H9 (cell line): Measurements from ENCODE around the gene GPR161. TPM values are rescaled to one million over a fixed set of nuclear protein-coding genes. Genes with fewer than 3 reads are reported as not detected.
"Not testable (repeated sequence)": the region's sequence is repeated elsewhere in the genome, so short reads cannot be mapped to it uniquely, and the experiment has no call there.

Experiments used
- DNase-seq: peaks from one replicate; pipeline ENCODE4 v3.0.0-alpha.2; 2017
- H2AFZ ChIP-seq: one replicate; pipeline ENCODE4 v1.6.1; 2013; ENCODE audit warnings: mild to moderate bottlenecking, low read length, control low read depth, moderate library complexity
- H2AK5ac ChIP-seq: 2 replicates; pipeline ENCODE4 v1.6.1; 2013; ENCODE audit warnings: low read length, control low read depth, mixed read lengths; ENCODE audit not compliant: insufficient read length
- H2BK120ac ChIP-seq: one replicate; pipeline ENCODE4 v1.6.1; 2013; ENCODE audit warnings: low read depth, mild to moderate bottlenecking, low read length, control low read depth, inconsistent platforms; ENCODE audit not compliant: poor library complexity, severe bottlenecking
- H2BK12ac ChIP-seq: 2 replicates; pipeline ENCODE4 v1.6.1; 2013; ENCODE audit warnings: low read length, control low read depth, mixed read lengths, low read depth; ENCODE audit not compliant: insufficient read length
- H2BK15ac ChIP-seq: 2 replicates; pipeline ENCODE4 v1.6.1; 2013; ENCODE audit warnings: low read depth, low read length, control low read depth
- H2BK20ac ChIP-seq: one replicate; pipeline ENCODE4 v1.6.1; 2013; ENCODE audit warnings: low read depth, mild to moderate bottlenecking, low read length, control low read depth, inconsistent platforms; ENCODE audit not compliant: poor library complexity, severe bottlenecking
- H2BK5ac ChIP-seq: 2 replicates; pipeline ENCODE4 v1.6.1; 2013; ENCODE audit warnings: low read length, control low read depth, mixed read lengths; ENCODE audit not compliant: insufficient read length
- H3K14ac ChIP-seq: 2 replicates; pipeline ENCODE4 v1.6.1; 2013; ENCODE audit warnings: low read length, control low read depth; ENCODE audit not compliant: insufficient read depth
- H3K18ac ChIP-seq: 2 replicates; pipeline ENCODE4 v1.6.1; 2013; ENCODE audit warnings: low read depth, mild to moderate bottlenecking, mixed read lengths, low read length, control low read depth; ENCODE audit not compliant: insufficient read length
- H3K23ac ChIP-seq: 2 replicates; pipeline ENCODE4 v1.6.1; 2013; ENCODE audit warnings: low read length, control low read depth, mixed read lengths, low read depth; ENCODE audit not compliant: insufficient read length
- H3K23me2 ChIP-seq: 2 replicates; pipeline ENCODE4 v1.6.1; 2013; ENCODE audit warnings: low read depth, mild to moderate bottlenecking, mixed read lengths, low read length, control low read depth; ENCODE audit not compliant: insufficient read length, poor library complexity, severe bottlenecking
- H3K27ac ChIP-seq: 2 replicates; pipeline ENCODE4 v1.5.1; 2013; ENCODE audit warnings: low read length, control low read depth, mixed read lengths, low read depth; ENCODE audit not compliant: insufficient read length
- H3K27me3 ChIP-seq: 2 replicates; pipeline ENCODE4 v1.6.1; 2013; ENCODE audit warnings: low read length, control low read depth, inconsistent platforms; ENCODE audit not compliant: insufficient read depth
- H3K4ac ChIP-seq: 2 replicates; pipeline ENCODE4 v1.6.1; 2013; ENCODE audit warnings: low read depth, mild to moderate bottlenecking, control low read depth, inconsistent platforms, low read length, moderate library complexity
- H3K4me1 ChIP-seq: 2 replicates; pipeline ENCODE4 v1.6.1; 2013; ENCODE audit warnings: low read length, control low read depth, inconsistent platforms; ENCODE audit not compliant: insufficient read depth
- H3K4me2 ChIP-seq: 2 replicates; pipeline ENCODE4 v1.6.1; 2013; ENCODE audit warnings: low read length, control low read depth, mixed read lengths; ENCODE audit not compliant: insufficient read length, insufficient read depth
- H3K56ac ChIP-seq: 2 replicates; pipeline ENCODE4 v1.6.1; 2013; ENCODE audit warnings: low read depth, mild to moderate bottlenecking, mixed read lengths, low read length, control low read depth; ENCODE audit not compliant: insufficient read length
- H3K79me1 ChIP-seq: 2 replicates; pipeline ENCODE4 v1.6.1; 2013; ENCODE audit warnings: low read depth, mild to moderate bottlenecking, moderate library complexity, low read length, control low read depth, inconsistent platforms; ENCODE audit not compliant: insufficient read depth, poor library complexity, severe bottlenecking
- H3K79me2 ChIP-seq: 2 replicates; pipeline ENCODE4 v1.6.1; 2013; ENCODE audit warnings: low read length, control low read depth, inconsistent platforms; ENCODE audit not compliant: insufficient read depth
- H3K9ac ChIP-seq: 2 replicates; pipeline ENCODE4 v1.6.1; 2013; ENCODE audit warnings: low read length, control low read depth, mixed read lengths; ENCODE audit not compliant: insufficient read length; ENCODE audit errors: extremely low read depth
- H3K9me3 ChIP-seq: one replicate; pipeline ENCODE4 v1.6.1; 2013; ENCODE audit warnings: low read depth, low read length, inconsistent platforms; ENCODE audit not compliant: control insufficient read depth
- H3T11ph ChIP-seq: one replicate; pipeline ENCODE4 v1.6.1; 2013; ENCODE audit warnings: mild to moderate bottlenecking, low read length, control low read depth, inconsistent platforms
- H4K20me1 ChIP-seq: one replicate; pipeline ENCODE4 v1.6.1; 2013; ENCODE audit not compliant: control insufficient read depth, insufficient read length, insufficient read depth
- H4K5ac ChIP-seq: 2 replicates; pipeline ENCODE4 v1.6.1; 2013; ENCODE audit warnings: low read depth, mild to moderate bottlenecking, mixed read lengths, low read length, control low read depth; ENCODE audit not compliant: insufficient read length
- H4K8ac ChIP-seq: replicated peaks from 2 replicates; pipeline ENCODE4 v1.6.1; 2013; ENCODE audit warnings: low read length, control low read depth, mixed read lengths, low read depth; ENCODE audit not compliant: insufficient read length
- H4K91ac ChIP-seq: 2 replicates; pipeline ENCODE4 v1.6.1; 2013; ENCODE audit warnings: low read depth, mild to moderate bottlenecking, moderate library complexity, mixed read lengths, low read length, control low read depth; ENCODE audit not compliant: insufficient read length
- H3K27ac Mint-ChIP-seq, 3 experiments: 2 replicates in 2 of 3; 3 replicates in 1 of 3; pipeline ENCODE4 v1.8.0; 2020 to 2021; ENCODE audit warnings: mixed read lengths in 3 of 3, mild to moderate bottlenecking in 1 of 3, moderate library complexity in 1 of 3
- H3K27me3 Mint-ChIP-seq: 2 replicates; pipeline ENCODE4 v1.8.0; 2021; ENCODE audit warnings: low read depth, mild to moderate bottlenecking, moderate library complexity, mixed read lengths
- H3K36me3 Mint-ChIP-seq, 3 experiments: 2 replicates in 2 of 3; 3 replicates in 1 of 3; pipeline ENCODE4 v1.8.0; 2020 to 2021; ENCODE audit warnings: low read depth in 3 of 3, mixed read lengths in 3 of 3; ENCODE audit not compliant: insufficient read depth in 1 of 3
- H3K4me1 Mint-ChIP-seq, 2 experiments: 2 replicates each; pipeline ENCODE4 v1.8.0; 2020; ENCODE audit warnings: mixed read lengths in 2 of 2
- H3K4me3 Mint-ChIP-seq, 2 experiments: 2 replicates in 1 of 2; 3 replicates in 1 of 2; pipeline ENCODE4 v1.8.0; 2020 to 2021; ENCODE audit warnings: mild to moderate bottlenecking in 2 of 2, mixed read lengths in 2 of 2, moderate library complexity in 1 of 2
- H3K9me3 Mint-ChIP-seq, 2 experiments: 2 replicates in 1 of 2; 3 replicates in 1 of 2; pipeline ENCODE4 v1.8.0; 2020; ENCODE audit warnings: mild to moderate bottlenecking in 2 of 2, mixed read lengths in 2 of 2, moderate library complexity in 1 of 2
- WGBS: extraction: QIAGEN DNeasy Blood & Tissue Kit; methylation state at CpG from one replicate; pipeline ENCODE4 v1.1.7; 2013; ENCODE audit warnings: missing lambda C conversion rate, low lambda C conversion rate, mixed read lengths; ENCODE audit not compliant: insufficient read length; ENCODE audit errors: extremely low coverage; 5-methylcytosine and 5-hydroxymethylcytosine counted together
- total RNA-seq: library from RNA; stranded (reverse); gene quantifications from 2 replicates; pipeline ENCODE4 v1.2.1, GENCODE V29; 2021
- TF ChIP-seq, protein P1 (sequence below): fragments of 200-600 bp; sonication (generic); conservative IDR thresholded peaks from 3 replicates; pipeline ENCODE4 v1.8.0; 2021; ENCODE audit warnings: antibody characterized with exemption, mild to moderate bottlenecking

The GPR161 gene
- total RNA-seq, 1 experiment from 2014 or later = 10.6 TPM

DNA sequence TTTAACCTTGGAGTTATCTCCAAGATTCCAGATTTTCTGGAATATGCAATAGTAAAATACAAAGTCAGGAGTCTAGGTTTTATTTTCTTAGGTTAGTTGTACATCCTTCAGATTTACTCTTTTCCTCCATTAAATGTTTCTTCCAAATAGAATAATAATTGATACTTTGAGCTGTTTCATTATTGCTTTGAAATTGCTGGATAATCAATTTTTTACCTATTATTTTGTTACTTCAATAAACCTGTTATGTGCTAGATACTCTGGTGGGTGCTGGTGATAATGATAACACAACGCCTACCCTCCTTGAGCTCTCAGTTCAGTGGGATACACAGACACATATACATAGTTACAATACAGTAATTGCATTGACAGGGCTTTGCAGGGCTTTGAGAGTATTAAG is 79.4 kb downstream of the GPR161 start:
- Histone ChIP-seq H2AFZ (no peak overlapping the region), H4K91ac (no peak overlapping the region), H3K4ac (no peak overlapping the region), H3K14ac (no peak overlapping the region), H3K56ac (no peak overlapping the region), H2BK5ac (no peak overlapping the region), H3K79me2 (no peaks in the 10 kb centered on the region), H3K4me2 (no peak overlapping the region), H2BK15ac (no peak overlapping the region), H3K9ac (no peak overlapping the region), H2BK20ac (no peak overlapping the region), H4K8ac (no peak overlapping the region), H3T11ph (no peak overlapping the region), H4K5ac (no peak overlapping the region), H2BK120ac (no peak overlapping the region), H3K18ac (no peak overlapping the region), H4K20me1 (no peaks in the 10 kb centered on the region), H3K27ac (no peak overlapping the region), H3K23ac (no peak overlapping the region), H2AK5ac (no peak overlapping the region), H3K79me1 (no peaks in the 10 kb centered on the region), H3K27me3 (no peaks in the 10 kb centered on the region), H3K9me3 (no peaks in the 10 kb centered on the region), H2BK12ac (no peak overlapping the region), H3K23me2 (no peaks in the 10 kb centered on the region), H3K4me1 (no peaks in the 10 kb centered on the region)
- Mint-ChIP-seq H3K4me1 (no peaks in the 10 kb centered on the region), H3K27ac (no peak overlapping the region), H3K9me3 (peaks cover 0 to 4% of the 10 kb centered on the region in 2 experiments; a peak in 1 of 5 replicates), H3K4me3 (no peak overlapping the region), H3K27me3 (no peaks in the 10 kb centered on the region), H3K36me3 (peaks cover 0 to 12% (median 6%) of the 10 kb centered on the region in 3 experiments; a peak in 4 of 7 replicates)
- TF ChIP-seq, protein P1, sequence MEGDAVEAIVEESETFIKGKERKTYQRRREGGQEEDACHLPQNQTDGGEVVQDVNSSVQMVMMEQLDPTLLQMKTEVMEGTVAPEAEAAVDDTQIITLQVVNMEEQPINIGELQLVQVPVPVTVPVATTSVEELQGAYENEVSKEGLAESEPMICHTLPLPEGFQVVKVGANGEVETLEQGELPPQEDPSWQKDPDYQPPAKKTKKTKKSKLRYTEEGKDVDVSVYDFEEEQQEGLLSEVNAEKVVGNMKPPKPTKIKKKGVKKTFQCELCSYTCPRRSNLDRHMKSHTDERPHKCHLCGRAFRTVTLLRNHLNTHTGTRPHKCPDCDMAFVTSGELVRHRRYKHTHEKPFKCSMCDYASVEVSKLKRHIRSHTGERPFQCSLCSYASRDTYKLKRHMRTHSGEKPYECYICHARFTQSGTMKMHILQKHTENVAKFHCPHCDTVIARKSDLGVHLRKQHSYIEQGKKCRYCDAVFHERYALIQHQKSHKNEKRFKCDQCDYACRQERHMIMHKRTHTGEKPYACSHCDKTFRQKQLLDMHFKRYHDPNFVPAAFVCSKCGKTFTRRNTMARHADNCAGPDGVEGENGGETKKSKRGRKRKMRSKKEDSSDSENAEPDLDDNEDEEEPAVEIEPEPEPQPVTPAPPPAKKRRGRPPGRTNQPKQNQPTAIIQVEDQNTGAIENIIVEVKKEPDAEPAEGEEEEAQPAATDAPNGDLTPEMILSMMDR = no peak
- DNase-seq = no peak
- WGBS = no CpG with 5 or more reads among the region's 1 CpG

DNA sequence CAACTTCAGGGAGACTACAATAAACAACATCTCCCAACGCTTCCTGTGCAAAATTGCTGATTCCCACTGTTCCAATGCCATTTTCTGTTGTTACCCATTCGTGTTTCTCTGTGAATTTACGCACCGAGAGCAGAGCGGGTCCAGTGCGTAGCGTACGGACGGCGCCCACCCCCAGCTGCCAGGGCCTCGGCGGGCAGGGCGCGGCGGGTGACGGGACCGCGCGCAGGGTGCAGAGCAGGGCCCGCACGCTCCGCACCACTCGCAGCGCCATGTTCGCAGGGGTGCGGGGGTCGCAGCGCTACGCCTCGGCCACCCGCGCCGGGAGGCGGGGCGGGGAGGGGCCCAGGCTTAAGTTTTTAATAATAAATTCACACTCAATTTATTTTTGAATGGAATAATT is 80.6 kb downstream of the GPR161 start:
- not testable (repeated sequence) for H2AFZ ChIP-seq, H2AK5ac ChIP-seq, H3K9ac ChIP-seq, H3K4me2 ChIP-seq, H2BK12ac ChIP-seq, H3K4me1 ChIP-seq, H4K91ac ChIP-seq, H3K27me3 Mint-ChIP-seq, H2BK120ac ChIP-seq, H3K79me1 ChIP-seq, H3K27me3 ChIP-seq, H3K4ac ChIP-seq, H4K8ac ChIP-seq, H3K27ac Mint-ChIP-seq, H2BK5ac ChIP-seq, H3K9me3 ChIP-seq, H3K23ac ChIP-seq, H2BK15ac ChIP-seq, H3K18ac ChIP-seq, H3K23me2 ChIP-seq, H3K4me3 Mint-ChIP-seq, H3K14ac ChIP-seq, H3K27ac ChIP-seq, H3K79me2 ChIP-seq, H3T11ph ChIP-seq, H3K56ac ChIP-seq, H4K20me1 ChIP-seq, H3K9me3 Mint-ChIP-seq, H3K4me1 Mint-ChIP-seq, H4K5ac ChIP-seq, DNase-seq, H2BK20ac ChIP-seq
- peaks cover 0 to 12% (median 6%) of the 10 kb centered on the region in 3 experiments; a peak in 4 of 7 replicates for H3K36me3 Mint-ChIP-seq
- WGBS = no CpG with 5 or more reads among the region's 35 CpGs
